HEK293 (cell line): ENCODE data around the gene LLGL1.

ENCODE experiments used
- GLIS2 ChIP-seq: fragments of 450-650 bp; formaldehyde crosslinking; IDR thresholded peaks from 2 replicates; pipeline ENCODE4 v1.5.1; 2016; ENCODE audit warnings: missing biosample characterization, missing genetic modification characterization
- HOXA7 ChIP-seq: sonication (generic); formaldehyde crosslinking; IDR thresholded peaks from 2 replicates; pipeline ENCODE4 v1.8.1; 2022; ENCODE audit warnings: missing genetic modification reagents, borderline replicate concordance
- IKZF3 ChIP-seq: fragments of 450-650 bp; IDR thresholded peaks from 2 replicates; pipeline ENCODE4 v1.5.0; 2018; ENCODE audit warnings: missing biosample characterization, mild to moderate bottlenecking, missing genetic modification characterization, moderate library complexity
- KLF16 ChIP-seq: fragments of 450-650 bp; formaldehyde crosslinking; IDR thresholded peaks from 2 replicates; pipeline ENCODE4 v1.5.1; 2017; ENCODE audit warnings: missing biosample characterization, missing genetic modification characterization
- KLF8 ChIP-seq: fragments of 450-650 bp; formaldehyde crosslinking; IDR thresholded peaks from 2 replicates; pipeline ENCODE4 v1.5.1; 2016; ENCODE audit warnings: missing biosample characterization, missing genetic modification characterization
- MYNN ChIP-seq: fragments of 450-650 bp; formaldehyde crosslinking; IDR thresholded peaks from 2 replicates; pipeline ENCODE4 v1.5.1; 2016; ENCODE audit warnings: missing biosample characterization, missing genetic modification characterization, borderline replicate concordance
- PRDM1 ChIP-seq: fragments of 450-650 bp; formaldehyde crosslinking; IDR thresholded peaks from 2 replicates; pipeline ENCODE4; 2016; ENCODE audit warnings: missing biosample characterization, missing genetic modification characterization
- RBAK ChIP-seq: fragments of 450-650 bp; formaldehyde crosslinking; IDR thresholded peaks from 2 replicates; pipeline ENCODE4 v1.5.1; 2016; ENCODE audit warnings: missing biosample characterization, missing genetic modification characterization
- TCF7L2 ChIP-seq: IDR thresholded peaks from 2 replicates; pipeline ENCODE4 v1.6.1; 2011; ENCODE audit warnings: low read depth, mild to moderate bottlenecking, inconsistent platforms, low read length, moderate library complexity, borderline replicate concordance
- ZBTB20 ChIP-seq: fragments of 450-650 bp; formaldehyde crosslinking; IDR thresholded peaks from 2 replicates; pipeline ENCODE4 v1.5.1; 2016; ENCODE audit warnings: missing biosample characterization, missing genetic modification characterization
- ZBTB8A ChIP-seq: fragments of 450-650 bp; formaldehyde crosslinking; IDR thresholded peaks from 2 replicates; pipeline ENCODE4 v1.5.1; 2016; ENCODE audit warnings: missing biosample characterization, missing genetic modification characterization
- ZFP69B ChIP-seq: fragments of 450-650 bp; formaldehyde crosslinking; IDR thresholded peaks from 2 replicates; pipeline ENCODE4 v1.5.1; 2016; ENCODE audit warnings: missing biosample characterization, missing genetic modification characterization
- ZNF140 ChIP-seq: fragments of 450-650 bp; formaldehyde crosslinking; IDR thresholded peaks from 2 replicates; pipeline ENCODE4 v1.5.1; 2016; ENCODE audit warnings: missing biosample characterization, missing genetic modification characterization
- ZNF146 ChIP-seq: fragments of 450-650 bp; formaldehyde crosslinking; IDR thresholded peaks from 2 replicates; pipeline ENCODE4 v1.5.1; 2016; ENCODE audit warnings: missing biosample characterization, missing genetic modification characterization
- ZNF16 ChIP-seq: fragments of 450-650 bp; formaldehyde crosslinking; IDR thresholded peaks from 2 replicates; pipeline ENCODE4 v1.5.1; 2016; ENCODE audit warnings: low read depth, missing biosample characterization, missing genetic modification characterization
- ZNF169 ChIP-seq: fragments of 450-650 bp; formaldehyde crosslinking; IDR thresholded peaks from 2 replicates; pipeline ENCODE4 v1.5.1; 2016; ENCODE audit warnings: missing biosample characterization, missing genetic modification characterization
- ZNF223 ChIP-seq: fragments of 450-650 bp; formaldehyde crosslinking; IDR thresholded peaks from 2 replicates; pipeline ENCODE4 v1.5.1; 2016; ENCODE audit warnings: missing biosample characterization, missing genetic modification characterization
- ZNF426 ChIP-seq: fragments of 450-650 bp; formaldehyde crosslinking; IDR thresholded peaks from 2 replicates; pipeline ENCODE4 v1.5.1; 2017; ENCODE audit warnings: missing biosample characterization, missing genetic modification characterization, mild to moderate bottlenecking, inconsistent platforms, moderate library complexity
- ZNF473 ChIP-seq: fragments of 450-650 bp; formaldehyde crosslinking; IDR thresholded peaks from 2 replicates; pipeline ENCODE4 v1.5.1; 2017; ENCODE audit warnings: missing biosample characterization, missing genetic modification characterization
- ZNF48 ChIP-seq: fragments of 450-650 bp; formaldehyde crosslinking; IDR thresholded peaks from 2 replicates; pipeline ENCODE4 v1.5.1; 2016; ENCODE audit warnings: missing biosample characterization, missing genetic modification characterization
- ZNF521 ChIP-seq: fragments of 450-650 bp; formaldehyde crosslinking; IDR thresholded peaks from 2 replicates; pipeline ENCODE4 v1.5.1; 2017; ENCODE audit warnings: missing biosample characterization, mild to moderate bottlenecking, missing genetic modification characterization
- ZNF529 ChIP-seq: fragments of 450-650 bp; formaldehyde crosslinking; IDR thresholded peaks from 2 replicates; pipeline ENCODE4 v1.5.1; 2017; ENCODE audit warnings: missing genetic modification characterization, missing biosample characterization; ENCODE audit not compliant: insufficient replicate concordance
- ZNF596 ChIP-seq: fragments of 450-650 bp; IDR thresholded peaks from 2 replicates; pipeline ENCODE4 v1.5.0; 2018; ENCODE audit warnings: missing biosample characterization, mild to moderate bottlenecking, missing genetic modification characterization, moderate library complexity
- ZNF791 ChIP-seq: fragments of 450-650 bp; formaldehyde crosslinking; IDR thresholded peaks from 2 replicates; pipeline ENCODE4 v1.5.1; 2016; ENCODE audit warnings: missing biosample characterization, missing genetic modification characterization
- ZNF792 ChIP-seq: fragments of 450-650 bp; formaldehyde crosslinking; IDR thresholded peaks from 2 replicates; pipeline ENCODE4 v1.5.1; 2016; ENCODE audit warnings: missing biosample characterization, missing genetic modification characterization
- TF ChIP-seq, protein P1 (sequence below): IDR thresholded peaks from 2 replicates; pipeline ENCODE4 v1.6.1; 2011; ENCODE audit warnings: mild to moderate bottlenecking, low read depth, low read length, borderline replicate concordance
- TF ChIP-seq, protein P2 (sequence below): fragments of 450-650 bp; formaldehyde crosslinking; IDR thresholded peaks from 2 replicates; pipeline ENCODE4 v1.5.1; 2016; ENCODE audit warnings: missing biosample characterization, missing genetic modification characterization
- TF ChIP-seq, protein P3 (sequence below): fragments of 450-650 bp; formaldehyde crosslinking; IDR thresholded peaks from 2 replicates; pipeline ENCODE4 v1.5.1; 2017; ENCODE audit warnings: missing biosample characterization, missing genetic modification characterization
- TF ChIP-seq, protein P4 (sequence below): fragments of 450-650 bp; formaldehyde crosslinking; IDR thresholded peaks from 2 replicates; pipeline ENCODE4 v1.5.1; 2016; ENCODE audit warnings: missing biosample characterization, missing genetic modification characterization, borderline replicate concordance
- TF ChIP-seq, protein P5 (sequence below): fragments of 450-650 bp; formaldehyde crosslinking; IDR thresholded peaks from 2 replicates; pipeline ENCODE4 v1.5.1; 2016; ENCODE audit warnings: missing biosample characterization, missing genetic modification characterization
- TF ChIP-seq, protein P6 (sequence below): fragments of 450-650 bp; formaldehyde crosslinking; IDR thresholded peaks from 2 replicates; pipeline ENCODE4; 2016; ENCODE audit warnings: missing biosample characterization, missing genetic modification characterization

Gene LLGL1

DNA sequence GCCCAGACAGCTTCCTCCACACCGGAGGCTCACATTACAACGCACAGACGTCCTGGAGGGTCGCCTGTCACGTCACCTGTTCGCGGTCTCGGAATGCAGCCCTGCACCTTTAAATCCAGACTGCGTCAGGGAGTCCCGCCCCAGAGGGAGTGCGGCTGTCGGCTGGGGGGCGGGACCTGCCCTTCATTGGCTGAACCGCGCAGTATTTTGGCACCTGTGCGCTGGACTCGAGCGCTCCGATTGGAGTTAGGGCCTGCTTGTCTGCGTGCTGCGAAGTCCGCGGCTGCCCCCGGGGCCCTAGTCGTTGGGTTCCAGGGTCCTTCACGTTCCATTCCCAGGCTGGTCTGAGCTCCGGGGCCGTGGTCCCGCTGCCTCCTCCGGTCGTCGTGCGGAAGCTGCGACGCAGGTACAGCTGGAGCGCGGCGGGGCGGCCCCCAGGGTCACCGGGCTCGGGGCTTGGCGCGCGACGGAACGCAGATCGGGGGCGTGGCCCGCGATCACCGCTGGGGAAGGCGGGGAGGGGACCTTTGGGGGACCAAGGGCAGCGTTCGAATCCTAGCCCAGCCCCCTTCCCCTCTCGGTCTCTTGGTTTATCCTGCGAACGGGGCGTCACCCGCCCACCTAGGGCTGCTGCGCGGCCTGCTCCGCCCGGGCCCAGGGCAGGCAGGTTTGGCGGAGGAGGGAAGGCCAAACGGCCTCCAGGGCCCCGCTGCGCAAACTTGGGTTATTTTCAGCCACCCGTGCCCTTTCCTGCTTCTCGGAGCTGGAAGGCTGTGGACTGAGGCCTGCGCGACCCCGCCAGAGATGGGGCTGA is 35.1 kb downstream of the LLGL1 start, which contains the start of gene MIEF2 (continued):
- TF ChIP-seq, protein P1, sequence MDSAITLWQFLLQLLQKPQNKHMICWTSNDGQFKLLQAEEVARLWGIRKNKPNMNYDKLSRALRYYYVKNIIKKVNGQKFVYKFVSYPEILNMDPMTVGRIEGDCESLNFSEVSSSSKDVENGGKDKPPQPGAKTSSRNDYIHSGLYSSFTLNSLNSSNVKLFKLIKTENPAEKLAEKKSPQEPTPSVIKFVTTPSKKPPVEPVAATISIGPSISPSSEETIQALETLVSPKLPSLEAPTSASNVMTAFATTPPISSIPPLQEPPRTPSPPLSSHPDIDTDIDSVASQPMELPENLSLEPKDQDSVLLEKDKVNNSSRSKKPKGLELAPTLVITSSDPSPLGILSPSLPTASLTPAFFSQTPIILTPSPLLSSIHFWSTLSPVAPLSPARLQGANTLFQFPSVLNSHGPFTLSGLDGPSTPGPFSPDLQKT, result no peak
- TF ChIP-seq ZNF792 (tag by site-specific recombination), result no peak
- TF ChIP-seq RBAK (tag by site-specific recombination), result no peak
- no peak for TF ChIP-seq ZNF473 (tag by site-specific recombination)
- TF ChIP-seq ZFP69B, result peak; percentile 44
- peak; percentile 92 for TF ChIP-seq KLF16 (tag by site-specific recombination)
- TF ChIP-seq HOXA7 (CRISPR knock-in tag), result no peak
- TF ChIP-seq ZNF48 (tag by site-specific recombination), result no peak
- TF ChIP-seq IKZF3 (tag by site-specific recombination), result no peak
- no peak for TF ChIP-seq ZNF426 (tag by site-specific recombination)
- peak; percentile 100 for TF ChIP-seq ZBTB20 (tag by site-specific recombination)
- TF ChIP-seq ZNF223, result no peak
- no peak for TF ChIP-seq ZNF529 (tag by site-specific recombination)
- TF ChIP-seq ZNF140 (tag by site-specific recombination), result no peak
- TF ChIP-seq, protein P2, sequence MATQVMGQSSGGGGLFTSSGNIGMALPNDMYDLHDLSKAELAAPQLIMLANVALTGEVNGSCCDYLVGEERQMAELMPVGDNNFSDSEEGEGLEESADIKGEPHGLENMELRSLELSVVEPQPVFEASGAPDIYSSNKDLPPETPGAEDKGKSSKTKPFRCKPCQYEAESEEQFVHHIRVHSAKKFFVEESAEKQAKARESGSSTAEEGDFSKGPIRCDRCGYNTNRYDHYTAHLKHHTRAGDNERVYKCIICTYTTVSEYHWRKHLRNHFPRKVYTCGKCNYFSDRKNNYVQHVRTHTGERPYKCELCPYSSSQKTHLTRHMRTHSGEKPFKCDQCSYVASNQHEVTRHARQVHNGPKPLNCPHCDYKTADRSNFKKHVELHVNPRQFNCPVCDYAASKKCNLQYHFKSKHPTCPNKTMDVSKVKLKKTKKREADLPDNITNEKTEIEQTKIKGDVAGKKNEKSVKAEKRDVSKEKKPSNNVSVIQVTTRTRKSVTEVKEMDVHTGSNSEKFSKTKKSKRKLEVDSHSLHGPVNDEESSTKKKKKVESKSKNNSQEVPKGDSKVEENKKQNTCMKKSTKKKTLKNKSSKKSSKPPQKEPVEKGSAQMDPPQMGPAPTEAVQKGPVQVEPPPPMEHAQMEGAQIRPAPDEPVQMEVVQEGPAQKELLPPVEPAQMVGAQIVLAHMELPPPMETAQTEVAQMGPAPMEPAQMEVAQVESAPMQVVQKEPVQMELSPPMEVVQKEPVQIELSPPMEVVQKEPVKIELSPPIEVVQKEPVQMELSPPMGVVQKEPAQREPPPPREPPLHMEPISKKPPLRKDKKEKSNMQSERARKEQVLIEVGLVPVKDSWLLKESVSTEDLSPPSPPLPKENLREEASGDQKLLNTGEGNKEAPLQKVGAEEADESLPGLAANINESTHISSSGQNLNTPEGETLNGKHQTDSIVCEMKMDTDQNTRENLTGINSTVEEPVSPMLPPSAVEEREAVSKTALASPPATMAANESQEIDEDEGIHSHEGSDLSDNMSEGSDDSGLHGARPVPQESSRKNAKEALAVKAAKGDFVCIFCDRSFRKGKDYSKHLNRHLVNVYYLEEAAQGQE (tag by site-specific recombination), result no peak; the same call in 1 of the 2 replicates
- TF ChIP-seq ZNF169, result no peak
- TF ChIP-seq, protein P3, sequence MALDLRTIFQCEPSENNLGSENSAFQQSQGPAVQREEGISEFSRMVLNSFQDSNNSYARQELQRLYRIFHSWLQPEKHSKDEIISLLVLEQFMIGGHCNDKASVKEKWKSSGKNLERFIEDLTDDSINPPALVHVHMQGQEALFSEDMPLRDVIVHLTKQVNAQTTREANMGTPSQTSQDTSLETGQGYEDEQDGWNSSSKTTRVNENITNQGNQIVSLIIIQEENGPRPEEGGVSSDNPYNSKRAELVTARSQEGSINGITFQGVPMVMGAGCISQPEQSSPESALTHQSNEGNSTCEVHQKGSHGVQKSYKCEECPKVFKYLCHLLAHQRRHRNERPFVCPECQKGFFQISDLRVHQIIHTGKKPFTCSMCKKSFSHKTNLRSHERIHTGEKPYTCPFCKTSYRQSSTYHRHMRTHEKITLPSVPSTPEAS (tag by site-specific recombination), result no peak
- TF ChIP-seq, protein P4, sequence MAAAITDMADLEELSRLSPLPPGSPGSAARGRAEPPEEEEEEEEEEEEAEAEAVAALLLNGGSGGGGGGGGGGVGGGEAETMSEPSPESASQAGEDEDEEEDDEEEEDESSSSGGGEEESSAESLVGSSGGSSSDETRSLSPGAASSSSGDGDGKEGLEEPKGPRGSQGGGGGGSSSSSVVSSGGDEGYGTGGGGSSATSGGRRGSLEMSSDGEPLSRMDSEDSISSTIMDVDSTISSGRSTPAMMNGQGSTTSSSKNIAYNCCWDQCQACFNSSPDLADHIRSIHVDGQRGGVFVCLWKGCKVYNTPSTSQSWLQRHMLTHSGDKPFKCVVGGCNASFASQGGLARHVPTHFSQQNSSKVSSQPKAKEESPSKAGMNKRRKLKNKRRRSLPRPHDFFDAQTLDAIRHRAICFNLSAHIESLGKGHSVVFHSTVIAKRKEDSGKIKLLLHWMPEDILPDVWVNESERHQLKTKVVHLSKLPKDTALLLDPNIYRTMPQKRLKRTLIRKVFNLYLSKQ, result no peak
- TF ChIP-seq ZNF521 (tag by site-specific recombination), result no peak
- TF ChIP-seq ZNF146 (tag by site-specific recombination), result no peak
- TF ChIP-seq TCF7L2, result no peak
- TF ChIP-seq ZBTB8A (tag by site-specific recombination), result peak; percentile 87
- TF ChIP-seq, protein P5, sequence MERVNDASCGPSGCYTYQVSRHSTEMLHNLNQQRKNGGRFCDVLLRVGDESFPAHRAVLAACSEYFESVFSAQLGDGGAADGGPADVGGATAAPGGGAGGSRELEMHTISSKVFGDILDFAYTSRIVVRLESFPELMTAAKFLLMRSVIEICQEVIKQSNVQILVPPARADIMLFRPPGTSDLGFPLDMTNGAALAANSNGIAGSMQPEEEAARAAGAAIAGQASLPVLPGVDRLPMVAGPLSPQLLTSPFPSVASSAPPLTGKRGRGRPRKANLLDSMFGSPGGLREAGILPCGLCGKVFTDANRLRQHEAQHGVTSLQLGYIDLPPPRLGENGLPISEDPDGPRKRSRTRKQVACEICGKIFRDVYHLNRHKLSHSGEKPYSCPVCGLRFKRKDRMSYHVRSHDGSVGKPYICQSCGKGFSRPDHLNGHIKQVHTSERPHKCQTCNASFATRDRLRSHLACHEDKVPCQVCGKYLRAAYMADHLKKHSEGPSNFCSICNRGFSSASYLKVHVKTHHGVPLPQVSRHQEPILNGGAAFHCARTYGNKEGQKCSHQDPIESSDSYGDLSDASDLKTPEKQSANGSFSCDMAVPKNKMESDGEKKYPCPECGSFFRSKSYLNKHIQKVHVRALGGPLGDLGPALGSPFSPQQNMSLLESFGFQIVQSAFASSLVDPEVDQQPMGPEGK (tag by site-specific recombination), result peak; percentile 98
- no peak for TF ChIP-seq ZNF16 (tag by site-specific recombination)
- TF ChIP-seq ZNF791 (tag by site-specific recombination), result no peak
- TF ChIP-seq GLIS2, result peak; percentile 99
- TF ChIP-seq MYNN (tag by site-specific recombination), result no peak
- TF ChIP-seq PRDM1 (tag by site-specific recombination), result no peak
- TF ChIP-seq, protein P6, sequence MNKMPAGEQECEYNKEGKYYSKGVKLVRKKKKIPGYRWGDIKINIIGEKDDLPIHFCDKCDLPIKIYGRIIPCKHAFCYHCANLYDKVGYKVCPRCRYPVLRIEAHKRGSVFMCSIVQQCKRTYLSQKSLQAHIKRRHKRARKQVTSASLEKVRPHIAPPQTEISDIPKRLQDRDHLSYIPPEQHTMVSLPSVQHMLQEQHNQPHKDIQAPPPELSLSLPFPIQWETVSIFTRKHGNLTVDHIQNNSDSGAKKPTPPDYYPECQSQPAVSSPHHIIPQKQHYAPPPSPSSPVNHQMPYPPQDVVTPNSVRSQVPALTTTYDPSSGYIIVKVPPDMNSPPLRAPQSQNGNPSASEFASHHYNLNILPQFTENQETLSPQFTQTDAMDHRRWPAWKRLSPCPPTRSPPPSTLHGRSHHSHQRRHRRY (tag by site-specific recombination), result no peak
- no peak for TF ChIP-seq ZNF596
- TF ChIP-seq KLF8, result peak; percentile 71
